Stimulated activated CD8-positive, alpha-beta memory T cell treated with anti-CD3 and anti-CD28 coated beads, Interleukin-15, amount 100 ng/mL, for 4 hours (primary cell): ENCODE results near the gene ADAMTS17.

Experiments used
- DNase-seq, 2 donors: peaks; one replicate each; pipeline ENCODE4 v3.0.0-alpha.2; 2020; ENCODE audit warnings: low read depth in 2 of 2

ADAMTS17 gene

DNA sequence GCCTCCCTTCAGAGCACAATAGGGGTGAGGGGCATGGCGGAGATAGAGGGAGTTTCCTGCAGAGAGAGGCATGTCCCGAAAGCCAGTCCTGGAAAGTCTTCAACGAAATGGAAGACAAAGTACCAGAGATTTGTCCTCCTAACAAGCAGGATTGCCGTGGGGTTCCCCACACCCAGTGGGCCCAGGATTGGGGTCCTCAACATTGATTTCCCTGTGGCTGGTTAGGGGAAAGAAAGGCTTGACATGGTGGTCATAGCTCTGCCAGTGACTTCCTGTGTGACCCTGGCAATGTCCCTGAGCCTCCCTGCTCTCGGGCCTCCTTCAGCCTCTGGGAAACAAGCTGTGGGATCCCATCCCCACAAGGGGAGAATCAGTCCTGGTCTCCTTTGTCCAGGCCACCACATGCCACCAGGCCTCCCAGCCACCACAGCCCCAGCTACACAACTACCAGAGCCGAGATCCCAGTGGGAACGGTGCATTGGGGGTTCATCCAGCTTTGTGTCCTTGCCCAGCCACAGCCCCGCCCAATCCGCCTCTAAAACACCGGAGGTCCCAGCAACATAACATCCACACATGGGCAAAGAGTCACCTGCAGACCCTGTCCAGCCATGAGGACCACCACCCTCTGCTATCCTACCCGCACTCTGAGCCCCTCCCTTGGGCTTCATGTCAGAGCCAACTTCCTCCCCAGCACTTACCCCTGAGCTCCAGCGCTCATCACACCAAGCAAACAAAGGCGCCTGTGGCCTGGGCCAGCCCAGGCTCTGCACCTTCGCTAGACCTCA, 63.0 kb downstream of the ADAMTS17 start:
- no peak for DNase-seq

DNA sequence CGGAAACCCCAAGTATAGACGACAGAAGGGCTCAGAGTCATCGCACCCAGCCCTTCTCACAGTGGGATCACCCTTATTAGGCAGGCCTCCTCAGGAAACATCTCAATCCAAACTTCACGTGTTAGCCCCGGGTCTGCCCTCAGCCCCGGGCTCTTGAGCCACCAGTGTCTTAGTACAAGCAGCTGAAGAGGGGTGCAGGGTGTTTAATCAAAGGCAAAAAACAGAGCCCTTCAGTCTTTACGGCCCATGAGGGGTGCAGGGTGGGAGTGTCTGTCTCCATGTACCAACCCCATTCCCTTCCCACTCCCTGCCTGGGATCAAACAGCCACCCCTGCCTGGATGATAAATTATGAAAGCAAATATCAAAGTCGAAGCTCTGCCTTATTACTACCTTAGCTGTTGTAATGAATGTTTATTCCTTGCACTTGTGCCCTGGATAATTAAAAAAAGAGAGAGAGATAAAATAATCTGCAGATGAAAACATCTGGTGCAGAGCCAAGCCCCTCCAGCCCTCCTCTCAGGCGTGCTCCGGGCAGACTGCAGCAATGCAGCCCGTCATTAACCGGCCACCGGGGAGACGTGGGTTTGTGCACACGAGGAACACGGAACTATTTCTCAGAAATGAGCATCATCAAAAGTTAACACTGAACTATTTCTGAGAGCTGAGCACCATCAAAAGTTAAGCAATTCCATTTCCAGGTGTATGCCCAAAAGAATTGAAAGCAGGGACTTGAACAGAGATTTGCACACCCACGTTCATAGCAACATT, 64.5 kb downstream of the ADAMTS17 start:
- no peak for DNase-seq

DNA sequence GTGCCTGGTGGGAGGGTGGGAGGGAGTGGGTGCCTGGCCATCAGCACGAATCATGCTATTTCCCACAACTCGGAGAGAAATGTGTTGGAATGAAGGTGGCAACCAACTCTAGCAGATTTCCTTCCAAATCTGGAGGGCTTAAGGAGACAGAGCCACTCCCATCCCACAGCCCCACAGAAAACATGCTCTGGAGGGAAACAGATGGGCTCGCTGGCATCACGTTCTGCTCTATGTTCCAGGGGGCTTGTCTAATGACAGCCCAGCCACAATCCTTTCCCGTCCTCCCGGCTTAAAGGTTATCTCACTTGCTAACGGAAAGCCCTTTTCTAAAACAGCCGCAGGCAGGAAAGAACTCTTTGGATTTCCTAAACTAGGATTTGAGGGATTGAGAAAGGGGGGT, 65.3 kb downstream of the ADAMTS17 start:
- DNase-seq, result no peak

- no peak for DNase-seq
Measured at GRCh38 chr15:100275641-100276040, 66.1 kb downstream of the ADAMTS17 start.

GRCh38 chr15:100269831-100270230, 71.9 kb downstream of the ADAMTS17 start:
- no peak for DNase-seq

GRCh38 chr15:100266166-100266565, 75.6 kb downstream of the ADAMTS17 start:
- DNase-seq, result no peak

DNA sequence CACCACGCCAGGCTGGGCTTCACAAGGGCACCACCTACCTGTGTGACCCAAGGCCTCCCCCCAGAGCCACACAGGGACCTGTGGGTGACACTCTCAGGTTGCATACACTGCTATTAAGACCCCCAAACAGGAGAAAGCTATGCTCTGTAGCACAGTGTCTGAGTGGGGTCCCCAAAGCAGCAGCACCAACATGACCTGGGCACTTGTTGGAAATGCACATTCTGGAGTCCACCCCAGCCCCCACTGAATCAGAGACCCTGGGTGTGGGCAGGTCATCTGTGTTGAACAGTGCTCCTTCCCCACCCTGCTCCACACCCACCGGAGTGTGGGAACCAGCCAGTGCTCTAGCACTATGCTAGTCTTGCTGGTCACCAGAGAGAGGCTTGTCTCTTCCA, 76.1 kb downstream of the ADAMTS17 start:
- DNase-seq, result no peak

DNA sequence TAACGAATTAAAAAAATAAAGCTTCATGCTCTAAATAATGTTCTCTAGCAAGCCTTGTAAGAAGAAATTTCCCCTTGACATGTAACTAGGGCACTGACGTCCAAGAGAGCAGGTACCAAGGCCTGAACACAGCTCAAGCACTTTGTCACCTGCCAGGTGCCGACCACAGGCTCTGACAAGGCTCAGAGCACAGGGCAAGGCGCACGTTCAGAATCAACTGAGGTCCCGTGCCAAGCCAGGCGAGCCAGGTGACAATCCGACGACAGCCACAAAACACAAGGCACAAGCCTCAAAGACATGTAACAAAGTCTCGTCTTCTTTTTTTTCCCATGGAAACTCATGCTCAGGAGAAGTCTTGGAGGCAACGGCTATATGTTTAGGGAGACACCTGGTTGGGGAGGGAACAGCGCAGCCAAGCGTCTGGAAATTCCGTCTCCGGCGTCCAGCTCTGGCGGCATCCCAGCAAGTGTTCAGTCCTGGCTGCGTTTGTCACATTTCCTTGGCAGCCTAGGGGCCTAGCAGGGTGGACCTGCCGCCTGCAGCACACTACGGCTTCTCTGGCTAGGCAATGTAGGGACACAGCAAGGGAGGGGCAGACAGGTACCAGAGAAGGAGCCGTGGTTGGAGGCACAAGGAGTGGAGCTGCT, 76.7 kb downstream of the ADAMTS17 start:
- DNase-seq, result no peak

DNA sequence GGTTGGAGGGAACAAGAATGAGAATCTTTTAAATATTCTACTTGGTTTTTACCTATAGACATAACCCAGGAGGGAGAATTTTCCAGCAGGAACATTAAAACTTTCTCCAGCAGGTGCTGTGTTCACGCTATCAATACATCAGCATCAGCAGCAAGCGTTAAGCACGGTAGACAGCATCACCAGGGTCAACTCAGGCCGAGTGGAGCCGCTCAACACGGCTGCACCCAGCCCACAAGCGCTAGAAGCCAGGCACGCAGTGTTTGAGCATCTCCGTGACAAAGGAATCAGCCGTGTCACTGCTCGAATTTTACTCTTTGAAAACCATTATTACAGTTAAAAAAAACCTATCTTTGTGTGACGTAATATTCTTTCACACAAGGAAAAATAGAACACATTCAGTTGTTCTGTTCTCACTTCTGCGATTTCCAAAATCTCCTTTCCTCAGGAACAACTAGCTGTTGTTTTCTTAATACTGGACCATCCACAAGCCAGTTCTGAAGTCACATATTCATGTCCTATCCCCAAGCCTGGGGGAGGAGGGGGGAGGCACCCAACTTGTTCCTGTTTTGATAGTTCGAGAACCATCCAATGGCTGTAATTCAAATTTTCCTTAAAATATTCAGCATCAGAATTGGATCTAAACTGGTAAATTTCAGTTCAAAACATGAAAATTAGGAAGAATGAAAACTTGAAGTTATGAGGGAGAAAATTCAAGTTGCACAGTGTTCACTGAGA, 77.9 kb downstream of the ADAMTS17 start:
- no peak for DNase-seq

- DNase-seq, result no peak
Measured at GRCh38 chr15:100263031-100263430, 78.7 kb downstream of the ADAMTS17 start.

- no peak for DNase-seq
Measured at GRCh38 chr15:100261302-100262240, 80.2 kb downstream of the ADAMTS17 start.

DNA sequence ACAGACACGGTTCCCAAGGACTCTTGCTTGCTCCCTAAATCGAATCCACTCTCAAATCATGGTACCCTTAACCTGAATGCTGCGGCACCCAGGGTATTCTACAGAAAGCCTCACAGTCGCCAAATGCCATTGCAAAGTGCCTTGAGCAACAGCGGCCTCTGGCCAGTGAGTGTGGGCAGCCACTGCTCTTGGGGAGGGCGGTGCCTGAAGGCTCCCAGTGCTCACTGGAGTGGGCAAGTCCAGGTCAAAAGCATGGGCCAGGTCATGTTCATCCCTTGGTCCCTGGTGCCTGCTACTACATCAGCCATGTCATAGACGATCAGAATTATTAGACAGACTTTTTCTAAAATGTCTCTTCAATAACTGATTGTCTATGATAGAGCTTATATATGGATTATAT, 82.5 kb downstream of the ADAMTS17 start:
- no peak for DNase-seq

GRCh38 chr15:100256970-100257650, 84.7 kb downstream of the ADAMTS17 start:
- DNase-seq, result no peak

DNA sequence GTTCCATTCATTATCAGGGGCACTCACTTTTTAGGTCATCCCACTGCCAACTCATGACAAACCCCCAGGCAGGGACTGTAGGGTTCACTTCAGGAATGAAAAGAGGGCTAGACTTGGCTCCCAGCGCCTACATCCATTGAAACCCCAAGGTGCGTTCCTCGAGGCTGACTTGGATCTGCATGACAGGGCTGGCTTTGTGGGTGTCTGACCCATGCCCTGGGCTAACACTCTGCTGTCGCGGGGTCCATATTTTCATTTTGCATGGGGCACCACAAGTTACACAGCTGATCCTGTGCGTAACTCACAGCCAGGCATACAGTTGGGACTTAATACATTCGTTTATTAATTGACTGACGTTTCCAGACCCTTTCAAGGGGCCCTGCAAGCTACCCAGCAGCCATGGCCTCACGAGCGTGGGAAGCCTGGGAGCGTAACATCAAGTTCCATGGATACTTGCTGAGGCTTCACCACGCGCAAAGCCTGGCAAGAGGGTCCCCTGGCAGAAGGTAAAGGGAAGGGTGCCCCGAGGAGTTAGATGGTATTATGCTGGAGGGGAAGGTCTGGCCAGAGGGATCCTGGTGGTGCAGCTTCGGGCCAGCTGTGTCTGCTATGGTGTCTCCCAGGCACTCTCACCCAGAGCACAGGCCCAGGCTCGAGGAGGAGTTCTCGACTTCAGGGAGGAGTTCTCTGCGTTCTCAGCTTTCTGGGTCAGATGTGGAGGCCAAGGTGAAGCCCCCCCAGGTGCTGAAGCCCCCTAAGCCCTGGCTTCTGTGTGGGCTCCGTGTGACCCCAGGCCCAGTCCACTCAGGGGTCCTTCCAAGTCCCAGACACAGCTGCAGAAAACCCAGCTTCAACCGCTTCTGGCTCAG, 85.4 kb downstream of the ADAMTS17 start:
- no peak for DNase-seq

DNA sequence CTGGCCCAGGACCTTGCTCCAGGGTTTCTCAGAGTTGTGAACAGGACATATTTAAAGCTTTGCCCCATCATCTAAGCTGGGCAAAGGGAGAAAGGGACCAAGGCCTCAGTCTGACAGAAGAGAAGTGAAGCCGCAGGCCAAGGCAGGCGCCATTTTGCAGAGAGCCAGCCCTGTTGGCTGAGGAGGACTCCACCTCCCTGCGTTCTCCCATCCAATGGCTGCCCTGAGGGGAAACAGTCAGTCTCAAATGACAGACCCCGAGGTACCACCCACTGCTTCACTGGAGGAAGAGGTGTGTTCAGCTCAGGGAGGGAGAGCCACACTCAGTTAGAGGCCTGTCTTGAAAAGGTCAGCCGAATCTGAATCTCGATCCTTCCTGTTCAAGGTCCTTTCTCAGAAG, 86.1 kb downstream of the ADAMTS17 start:
- DNase-seq, result no peak

- DNase-seq, result no peak
Measured at GRCh38 chr15:100254691-100255090, 87.1 kb downstream of the ADAMTS17 start.

GRCh38 chr15:100254285-100254684, 87.5 kb downstream of the ADAMTS17 start:
- no peak for DNase-seq

GRCh38 chr15:100253640-100254039, 88.1 kb downstream of the ADAMTS17 start:
- DNase-seq, result no peak

DNA sequence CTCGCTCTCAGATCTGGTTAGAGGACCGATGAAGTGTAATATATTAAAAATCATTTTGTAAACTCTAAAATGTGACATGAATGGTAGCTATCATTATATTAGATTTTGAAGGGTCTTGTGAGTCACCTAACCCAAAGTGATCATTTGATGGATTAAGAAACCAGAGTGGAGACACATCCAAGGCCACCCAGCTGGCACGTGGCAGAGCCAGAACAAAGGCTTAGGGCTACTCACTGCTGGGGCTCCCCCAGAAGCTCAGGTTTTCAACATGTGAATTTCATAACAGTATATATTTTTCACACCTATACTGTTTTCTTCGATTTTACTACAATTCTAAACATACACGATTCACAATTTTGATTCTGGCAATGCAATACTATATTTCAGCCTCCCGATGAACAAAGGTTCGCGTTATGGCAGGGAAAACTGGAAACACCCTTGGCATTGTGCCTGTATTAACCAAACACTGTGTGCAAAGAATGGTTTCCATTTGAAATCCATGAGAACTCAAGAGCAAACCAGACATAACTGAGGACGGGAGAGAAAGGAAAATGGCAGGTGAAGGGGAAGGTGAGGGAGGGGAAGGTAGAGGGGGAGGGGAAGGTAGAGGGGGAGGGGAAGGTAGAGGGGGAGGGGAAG, 88.9 kb downstream of the ADAMTS17 start:
- DNase-seq, result no peak
